ENCODE results near the gene HLA-G. TPM values are rescaled to one million over a fixed set of nuclear protein-coding genes. Genes with fewer than 3 reads are reported as not detected.

Gene HLA-G
- polyA plus RNA-seq, 1 of the 3 experiments (the other 2 are of a cell fraction) = not detected

DNA sequence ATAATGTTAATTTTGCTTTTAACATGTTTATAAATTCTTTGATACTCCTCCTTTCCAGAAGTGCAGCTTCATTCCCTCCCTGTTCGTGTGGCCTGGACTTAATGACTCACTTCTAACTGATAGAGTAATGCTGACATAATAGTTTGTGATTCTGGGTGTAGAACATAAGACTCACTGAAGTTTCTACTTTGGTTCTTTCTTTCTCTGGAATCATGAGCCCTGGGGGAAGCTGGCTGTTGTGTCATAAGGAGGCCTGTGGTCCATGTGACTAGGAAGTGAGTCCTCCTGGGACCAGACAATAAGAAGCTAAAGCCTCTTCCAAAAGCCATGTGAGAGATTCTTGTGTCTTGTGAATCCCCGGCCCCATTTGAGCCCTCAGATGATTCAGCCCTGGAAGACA lies 30.5 kb upstream of the HLA-G start:
- Histone ChIP-seq H3K36me3 (replicated peaks in 1 of 2; ENCODE audit: control insufficient read depth in 1 of 2, insufficient read depth in 2 of 2, low read length in 1 of 2) (no peaks in the 10 kb centered on the region), H3K4me1 (ENCODE audit: control insufficient read depth in 1 of 2, insufficient read depth in 2 of 2, low read depth in 1 of 2, low read length in 1 of 2) (peaks cover 0 to 3% of the 10 kb centered on the region in 2 experiments; a peak in 1 of 4 replicates), H3K4me2 (no peak overlapping the region), H3F3A (replicated peaks; ENCODE audit: insufficient read depth) (no peaks in the 10 kb centered on the region), H3K9ac (no peak overlapping the region), H3K27ac (ENCODE audit: low read depth in 2 of 2, low read length in 1 of 2) (no peak overlapping the region), H3K4me3 (ENCODE audit: low read depth in 2 of 2, low read length in 1 of 2) (no peak overlapping the region), H2AFZ (ENCODE audit: low read depth) (no peak overlapping the region), H3K79me2 (ENCODE audit: insufficient read depth) (no peaks in the 10 kb centered on the region), H3K27me3 (ENCODE audit: insufficient read depth) (peaks cover 26% of the 10 kb centered on the region; the same call in 1 of the 2 replicates), H4K20me1 (ENCODE audit: insufficient read depth) (no peaks in the 10 kb centered on the region), H3K9me2 (no peaks in the 10 kb centered on the region), H3K9me3 (no peaks in the 10 kb centered on the region)
- POLR2A ChIA-PET = no interaction called here
- 0% methylated on average over 2 of the region's 2 CpGs for WGBS (ENCODE audit: low lambda C conversion rate)
- TF ChIP-seq CHD2 (IDR thresholded peaks at IDR 0.05; ENCODE audit: low read length, partially characterized antibody) (no peak), EP300 (IDR thresholded peaks at IDR 0.05; ENCODE audit: borderline replicate concordance in 1 of 2, low read depth in 1 of 2, low read length in 1 of 2) (no peak), SIN3A (IDR thresholded peaks at IDR 0.05; ENCODE audit: borderline replicate concordance, low read depth, low read length) (no peak), TAF1 (IDR thresholded peaks at IDR 0.05; ENCODE audit: borderline replicate concordance, low read depth, low read length) (no peak), FOSL2 (IDR thresholded peaks at IDR 0.05; ENCODE audit: borderline replicate concordance, low read depth) (no peak), CTCF (IDR thresholded peaks at IDR 0.05) (no peak), TCF12 (IDR thresholded peaks at IDR 0.05) (no peak), EZH2phosphoT487 (IDR thresholded peaks at IDR 0.05; ENCODE audit: borderline replicate concordance, low read depth) (no peak), FOXJ3 (CRISPR knock-in tag; IDR thresholded peaks at IDR 0.05) (no peak), PBX3 (IDR thresholded peaks at IDR 0.05) (no peak), SMC3 (IDR thresholded peaks at IDR 0.05; ENCODE audit: low read depth, low read length) (no peak), POLR2AphosphoS5 (IDR thresholded peaks at IDR 0.05; ENCODE audit: low read depth, low read length) (no peak), JUND (IDR thresholded peaks at IDR 0.05) (no peak), GATA2 (CRISPR knock-in tag; IDR thresholded peaks at IDR 0.05) (no peak)
- CTCF ChIA-PET = interaction anchor here (1.3 kb wide), 1 partner anchor 241 kb away, joined by 3 read pairs; no protein-coding TSS in a partner anchor
- no peak for DNase-seq

DNA sequence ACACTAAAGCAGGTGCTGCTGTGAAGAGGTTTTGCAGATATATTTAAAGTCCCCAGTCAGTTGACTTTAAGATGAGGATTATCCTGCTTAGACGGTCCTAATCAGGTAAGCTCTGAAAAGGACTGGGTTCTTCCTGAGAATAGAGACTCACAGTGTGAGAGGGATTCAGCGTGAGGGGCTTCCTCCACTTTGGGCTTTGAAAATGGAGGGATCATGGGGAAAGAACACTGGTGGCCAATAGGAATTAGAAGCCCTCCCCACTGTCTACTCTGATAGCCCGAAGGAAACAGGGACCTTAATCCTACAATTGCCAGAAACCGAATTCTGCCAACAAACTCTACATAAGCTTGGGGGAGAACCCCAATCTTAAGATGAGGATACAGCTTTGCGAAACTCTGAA lies 29.7 kb upstream of the HLA-G start:
- Histone ChIP-seq H3K9me3 (no peaks in the 10 kb centered on the region), H4K20me1 (ENCODE audit: insufficient read depth) (no peaks in the 10 kb centered on the region), H3K4me2 (no peak overlapping the region), H3K9me2 (no peaks in the 10 kb centered on the region), H3K27ac (ENCODE audit: low read depth in 2 of 2, low read length in 1 of 2) (no peak overlapping the region), H3K4me3 (ENCODE audit: low read depth in 2 of 2, low read length in 1 of 2) (no peak overlapping the region), H3K79me2 (ENCODE audit: insufficient read depth) (no peaks in the 10 kb centered on the region), H3F3A (replicated peaks; ENCODE audit: insufficient read depth) (no peaks in the 10 kb centered on the region), H3K27me3 (ENCODE audit: insufficient read depth) (peaks cover 18% of the 10 kb centered on the region; the same call in 1 of the 2 replicates), H3K36me3 (replicated peaks in 1 of 2; ENCODE audit: control insufficient read depth in 1 of 2, insufficient read depth in 2 of 2, low read length in 1 of 2) (no peaks in the 10 kb centered on the region), H3K9ac (no peak overlapping the region), H2AFZ (ENCODE audit: low read depth) (no peak overlapping the region), H3K4me1 (ENCODE audit: control insufficient read depth in 1 of 2, insufficient read depth in 2 of 2, low read depth in 1 of 2, low read length in 1 of 2) (no peaks in the 10 kb centered on the region)
- 28% methylated on average over 5 of the region's 5 CpGs for WGBS (ENCODE audit: low lambda C conversion rate)
- ChIA-PET POLR2A (no interaction called here), CTCF (interaction anchor here (1.3 kb wide), 1 partner anchor 240 kb away, joined by 3 read pairs; no protein-coding TSS in a partner anchor)
- DNase-seq = no peak
- no peak for TF ChIP-seq POLR2AphosphoS5 (IDR thresholded peaks at IDR 0.05; ENCODE audit: low read depth, low read length)
- no peak for TF ChIP-seq TAF1 (IDR thresholded peaks at IDR 0.05; ENCODE audit: borderline replicate concordance, low read depth, low read length)
- no peak for TF ChIP-seq MXI1 (IDR thresholded peaks at IDR 0.05; ENCODE audit: low read depth, low read length)
- TF ChIP-seq NRF1 (IDR thresholded peaks at IDR 0.05; ENCODE audit: low read depth, low read length) = no peak
- TF ChIP-seq PBX3 (IDR thresholded peaks at IDR 0.05) = no peak
- TF ChIP-seq GATA2 (CRISPR knock-in tag; IDR thresholded peaks at IDR 0.05) = no peak
- TF ChIP-seq FOSL2 (IDR thresholded peaks at IDR 0.05; ENCODE audit: borderline replicate concordance, low read depth) = no peak
- TF ChIP-seq, protein P1, sequence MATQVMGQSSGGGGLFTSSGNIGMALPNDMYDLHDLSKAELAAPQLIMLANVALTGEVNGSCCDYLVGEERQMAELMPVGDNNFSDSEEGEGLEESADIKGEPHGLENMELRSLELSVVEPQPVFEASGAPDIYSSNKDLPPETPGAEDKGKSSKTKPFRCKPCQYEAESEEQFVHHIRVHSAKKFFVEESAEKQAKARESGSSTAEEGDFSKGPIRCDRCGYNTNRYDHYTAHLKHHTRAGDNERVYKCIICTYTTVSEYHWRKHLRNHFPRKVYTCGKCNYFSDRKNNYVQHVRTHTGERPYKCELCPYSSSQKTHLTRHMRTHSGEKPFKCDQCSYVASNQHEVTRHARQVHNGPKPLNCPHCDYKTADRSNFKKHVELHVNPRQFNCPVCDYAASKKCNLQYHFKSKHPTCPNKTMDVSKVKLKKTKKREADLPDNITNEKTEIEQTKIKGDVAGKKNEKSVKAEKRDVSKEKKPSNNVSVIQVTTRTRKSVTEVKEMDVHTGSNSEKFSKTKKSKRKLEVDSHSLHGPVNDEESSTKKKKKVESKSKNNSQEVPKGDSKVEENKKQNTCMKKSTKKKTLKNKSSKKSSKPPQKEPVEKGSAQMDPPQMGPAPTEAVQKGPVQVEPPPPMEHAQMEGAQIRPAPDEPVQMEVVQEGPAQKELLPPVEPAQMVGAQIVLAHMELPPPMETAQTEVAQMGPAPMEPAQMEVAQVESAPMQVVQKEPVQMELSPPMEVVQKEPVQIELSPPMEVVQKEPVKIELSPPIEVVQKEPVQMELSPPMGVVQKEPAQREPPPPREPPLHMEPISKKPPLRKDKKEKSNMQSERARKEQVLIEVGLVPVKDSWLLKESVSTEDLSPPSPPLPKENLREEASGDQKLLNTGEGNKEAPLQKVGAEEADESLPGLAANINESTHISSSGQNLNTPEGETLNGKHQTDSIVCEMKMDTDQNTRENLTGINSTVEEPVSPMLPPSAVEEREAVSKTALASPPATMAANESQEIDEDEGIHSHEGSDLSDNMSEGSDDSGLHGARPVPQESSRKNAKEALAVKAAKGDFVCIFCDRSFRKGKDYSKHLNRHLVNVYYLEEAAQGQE (IDR thresholded peaks at IDR 0.05; ENCODE audit: low read depth, low read length) = no peak
- TF ChIP-seq EP300 (IDR thresholded peaks at IDR 0.05; ENCODE audit: borderline replicate concordance in 1 of 2, low read depth in 1 of 2, low read length in 1 of 2) = no peak
- TF ChIP-seq YY1 (IDR thresholded peaks at IDR 0.05; ENCODE audit: low read depth) = no peak

Measured in SK-N-SH (cell line).